HCT116 (cell line): ENCODE data around the gene SAMD13. TPM values are rescaled to one million over a fixed set of nuclear protein-coding genes. Genes with fewer than 3 reads are reported as not detected.

Source experiments
- ATAC-seq: fragments of 200-7000 bp; cut with Tn5 transposase; 2 replicates; pipeline ENCODE4 v1.9.1; 2020; ENCODE audit warnings: mild to moderate bottlenecking, moderate library complexity
- BruUV-seq: library from RNA; stranded (reverse); fragments of 400-500 nt; replicated peaks from 2 replicates; lab custom pipeline; 2021; lab: Mats Ljungman, UMichigan
- CTCF ChIA-PET: fragments of 300-600 bp; sonication (Branson Sonifier 250); formaldehyde crosslinking; loops from one replicate; lab custom pipeline; 2021; ENCODE audit warnings: antibody characterized with exemption; lab: Charles Lee
- POLR2A ChIA-PET: fragments of 300-600, 350-600 bp; sonication (Branson Sonifier 250); formaldehyde crosslinking; loops from one replicate; lab custom pipeline; 2021; ENCODE audit warnings: antibody characterized with exemption; lab: Charles Lee
- RAD21 ChIA-PET, 2 experiments: fragments of 300-600 bp; sonication (Branson Sonifier 250); formaldehyde crosslinking; loops; one replicate each; lab custom pipeline; 2023; ENCODE audit warnings: low total read pairs in 2 of 2; ENCODE audit not compliant: uncharacterized antibody in 2 of 2, unreplicated experiment in 2 of 2, low non-redundant PET in 1 of 2; lab: Charles Lee
- DNase-seq: peaks from one replicate; pipeline ENCODE4 v3.0.0-alpha.2; 2010; ENCODE audit warnings: low read depth, low spot score
- H2AFZ ChIP-seq: fragments of 200-600 bp; shearing (Covaris generic), sonication (generic); 2 replicates; pipeline ENCODE4 v1.6.1; 2017; ENCODE audit warnings: low read depth, mixed run types, mixed read lengths, antibody characterized with exemption, low read length; ENCODE audit not compliant: poor library complexity, severe bottlenecking
- H3K27ac ChIP-seq: 2 replicates; pipeline ENCODE4 v1.5.1; 2012; ENCODE audit warnings: low read depth, low read length
- H3K27me3 ChIP-seq: fragments of 200-600 bp; sonication (generic); 2 replicates; pipeline ENCODE4 v1.6.1; 2016; ENCODE audit warnings: mixed run types, low read length, mixed read lengths; ENCODE audit not compliant: insufficient read depth
- H3K36me3 ChIP-seq, 2 experiments: fragments of 200-500 bp in 1 of 2; fragments of 200-600 bp in 1 of 2; sonication (Bioruptor generic) in 1 of 2; sonication (generic) in 1 of 2; 2 replicates each; pipeline versions ENCODE4 v1.5.1 to v1.6.1; 2014 to 2016; ENCODE audit warnings: low read length in 2 of 2, inconsistent platforms in 1 of 2, mixed read lengths in 1 of 2, mixed run types in 1 of 2; ENCODE audit not compliant: insufficient read depth in 2 of 2, control insufficient read depth in 1 of 2
- H3K4me1 ChIP-seq, 2 experiments: fragments of 200-600 bp in 1 of 2; sonication (generic) in 1 of 2; 2 replicates each; pipeline versions ENCODE4 v1.5.1 to v1.6.1; 2012 to 2017; ENCODE audit warnings: low read length in 2 of 2, inconsistent platforms in 1 of 2, mild to moderate bottlenecking in 1 of 2, mixed read lengths in 1 of 2, mixed run types in 1 of 2, moderate library complexity in 1 of 2; ENCODE audit not compliant: insufficient read depth in 2 of 2, control insufficient read depth in 1 of 2
- H3K4me2 ChIP-seq: fragments of 200-600 bp; sonication (generic); 2 replicates; pipeline ENCODE4 v1.6.1; 2017; ENCODE audit warnings: mixed run types, low read length, mixed read lengths
- H3K4me3 ChIP-seq, 2 experiments: fragments of 200-600 bp in 1 of 2; sonication (generic) in 1 of 2; replicated peaks in 1 of 2; 2 replicates each; pipeline ENCODE4 v1.5.1; 2011 to 2016; ENCODE audit warnings: low read length in 2 of 2, control low read depth in 1 of 2, low read depth in 1 of 2, mild to moderate bottlenecking in 1 of 2, mixed read lengths in 1 of 2, mixed run types in 1 of 2
- H3K79me2 ChIP-seq: fragments of 200-600 bp; sonication (generic); 2 replicates; pipeline ENCODE4 v1.6.1; 2017; ENCODE audit warnings: mild to moderate bottlenecking, mixed run types, low read length, moderate library complexity, mixed read lengths; ENCODE audit not compliant: insufficient read depth
- H3K9ac ChIP-seq: fragments of 200-600 bp; sonication (generic); 2 replicates; pipeline ENCODE4 v1.6.1; 2016; ENCODE audit warnings: low read length, mixed read lengths
- H3K9me2 ChIP-seq: fragments of 200-600 bp; sonication (generic), shearing (Covaris generic); 2 replicates; pipeline ENCODE4 v1.6.1; 2017; ENCODE audit warnings: mixed run types, mild to moderate bottlenecking, moderate library complexity; ENCODE audit not compliant: insufficient read depth
- H3K9me3 ChIP-seq, 2 experiments: fragments of 200-500 bp in 1 of 2; fragments of 200-600 bp in 1 of 2; sonication (Bioruptor generic) in 1 of 2; sonication (generic) in 1 of 2; 2 replicates each; pipeline ENCODE4 v1.6.1; 2014 to 2017; ENCODE audit warnings: low read length in 2 of 2, mixed read lengths in 2 of 2, inconsistent platforms in 1 of 2, low read depth in 1 of 2, mild to moderate bottlenecking in 1 of 2, mixed run types in 1 of 2, moderate library complexity in 1 of 2; ENCODE audit not compliant: control insufficient read depth in 1 of 2, insufficient read depth in 1 of 2
- H4K20me1 ChIP-seq: fragments of 200-600 bp; sonication (generic), shearing (Covaris generic); 2 replicates; pipeline ENCODE4 v1.6.1; 2017; ENCODE audit warnings: mixed run types, mild to moderate bottlenecking, moderate library complexity; ENCODE audit not compliant: insufficient read depth
- CBX3 ChIP-seq: IDR thresholded peaks from 2 replicates; pipeline ENCODE4 v1.6.1; 2012; ENCODE audit warnings: low read depth
- CEBPB ChIP-seq: IDR thresholded peaks from 2 replicates; pipeline ENCODE4 v1.6.1; 2012; ENCODE audit warnings: low read depth
- CTCF ChIP-seq, 3 experiments: fragments of 200-600 bp in 1 of 3; sonication (generic) in 1 of 3; IDR thresholded peaks in 2 of 3; conservative IDR thresholded peaks in 1 of 3; 2 replicates each; pipeline ENCODE4 v1.5.1; 2012 to 2017; ENCODE audit warnings: low read depth in 2 of 3, low read length in 2 of 3, antibody characterized with exemption in 1 of 3, borderline replicate concordance in 1 of 3, control low read depth in 1 of 3, mild to moderate bottlenecking in 1 of 3, mixed read lengths in 1 of 3, mixed run types in 1 of 3, moderate library complexity in 1 of 3; ENCODE audit not compliant: insufficient read depth in 1 of 3
- ELF1 ChIP-seq: IDR thresholded peaks from 2 replicates; pipeline ENCODE4 v1.6.1; 2012; ENCODE audit warnings: low read depth, borderline replicate concordance
- EZH2phosphoT487 ChIP-seq: fragments of 200-600 bp; IDR thresholded peaks from 2 replicates; pipeline ENCODE4 v1.6.1; 2018; ENCODE audit warnings: antibody characterized with exemption, borderline replicate concordance
- JUND ChIP-seq: IDR thresholded peaks from 2 replicates; pipeline ENCODE4 v1.6.1; 2012
- MAX ChIP-seq: IDR thresholded peaks from 2 replicates; pipeline ENCODE4 v1.6.1; 2012
- RAD21 ChIP-seq: IDR thresholded peaks from 2 replicates; pipeline ENCODE4 v1.6.1; 2012; ENCODE audit warnings: low read depth, mild to moderate bottlenecking
- SP1 ChIP-seq: IDR thresholded peaks from 2 replicates; pipeline ENCODE4 v1.6.1; 2012; ENCODE audit warnings: low read depth
- SRF ChIP-seq: IDR thresholded peaks from 2 replicates; pipeline ENCODE4 v1.6.1; 2012; ENCODE audit warnings: low read depth
- TCF7L2 ChIP-seq: IDR thresholded peaks from 2 replicates; pipeline ENCODE4 v1.7.0; 2011; ENCODE audit warnings: borderline replicate concordance, inconsistent platforms; ENCODE audit not compliant: insufficient read depth, insufficient read length; ENCODE audit errors: extremely low read depth
- ZBTB33 ChIP-seq: IDR thresholded peaks from 2 replicates; pipeline ENCODE4 v1.6.1; 2011; ENCODE audit warnings: mild to moderate bottlenecking, low read length, moderate library complexity; ENCODE audit not compliant: insufficient replicate concordance; ENCODE audit errors: extremely low read depth
- intact Hi-C: fragments of 100-400 bp; cut with micrococcal nuclease; formaldehyde crosslinking; loops from 2 replicates; pipeline ENCODE4 v1.10.0; 2022
- total RNA-seq: library from RNA; stranded (reverse); gene quantifications from one replicate; pipeline ENCODE4 v1.2.1, GENCODE V29; 2021; ENCODE audit not compliant: unreplicated experiment

The SAMD13 gene
- total RNA-seq, 1 experiment from 2014 or later = 14.9 TPM

- Histone ChIP-seq H2AFZ (no peak overlapping the region), H3K4me2 (no peak overlapping the region), H3K4me3 (no peak overlapping the region), H3K9me3 (no peaks in the 10 kb centered on the region), H3K79me2 (no peaks in the 10 kb centered on the region), H3K9me2 (no peaks in the 10 kb centered on the region; the same call in 1 of the 2 replicates)
- ChIA-PET RAD21 (no interaction called here), CTCF (no interaction called here)
- intact Hi-C loops = loop anchor here (5.0 kb wide), 3 partner anchors 87 to 257 kb away; no protein-coding TSS in a partner anchor
- TF ChIP-seq SP1 (no peak), EZH2phosphoT487 (no peak)
- TF ChIP-seq, all 23 proteins: peak for 0
- Histone ChIP-seq H4K20me1 (no peaks in the 10 kb centered on the region), H3K36me3 (no peaks in the 10 kb centered on the region), H3K27ac (peak overlapping the region; percentile 97), H3K27me3 (no peaks in the 10 kb centered on the region), H3K9ac (no peak overlapping the region), H3K4me1 (peaks cover 52 to 53% of the 10 kb centered on the region in 2 experiments)
- POLR2A ChIA-PET = interaction anchor here (1.4 kb wide), 1 partner anchor 74 kb away, joined by 3 read pairs; no protein-coding TSS in a partner anchor
- DNase-seq (no peak), ATAC-seq (no peak)
- no TSS peak for BruUV-seq
Observed at GRCh38 chr1:84345220-84345619, 43.7 kb downstream of the SAMD13 start.

- RAD21 ChIA-PET = interaction anchor here in 1 of 2 experiments (1.2 kb wide), 1 partner anchor 45 kb away, joined by 3 read pairs; the partner anchor contains the start of gene SAMD13
- no peaks in the 10 kb centered on the region for H3K27me3 ChIP-seq
- POLR2A ChIA-PET = interaction anchor here (0.8 to 2.2 kb wide), 9 partner anchors 8 to 203 kb away, joined by 3 to 9 read pairs (median 4); partner anchors contain the start of gene PRKACB
- H4K20me1 ChIP-seq = no peaks in the 10 kb centered on the region
- intact Hi-C loops = loop anchor here (5.0 kb wide), 3 partner anchors 85 to 255 kb away; no protein-coding TSS in a partner anchor
- CTCF ChIA-PET = no interaction called here
- H3K9ac ChIP-seq = peak overlapping the region; percentile 53
- H3K4me3 ChIP-seq = peak overlapping the region; percentile 24 to 48
- H3K4me2 ChIP-seq = peak overlapping the region; percentile 77
- no peaks in the 10 kb centered on the region for H3K36me3 ChIP-seq
- H3K9me2 ChIP-seq = no peaks in the 10 kb centered on the region; the same call in 1 of the 2 replicates
- BruUV-seq = no TSS peak
- H2AFZ ChIP-seq = no peak overlapping the region
- no peak for DNase-seq
- no peaks in the 10 kb centered on the region for H3K79me2 ChIP-seq
- H3K27ac ChIP-seq = peak overlapping the region; percentile 97
- ATAC-seq = peak; percentile 21
- TF ChIP-seq EZH2phosphoT487 = no peak
- TF ChIP-seq MAX = no peak
- TF ChIP-seq JUND = no peak
- TF ChIP-seq SP1 = no peak
- TF ChIP-seq SRF = no peak
- TF ChIP-seq ELF1 = no peak
- TF ChIP-seq TCF7L2 = no peak
- TF ChIP-seq RAD21 = no peak
- no peak for TF ChIP-seq ZBTB33
- no peak for TF ChIP-seq CBX3
- TF ChIP-seq CTCF (IDR thresholded peaks at IDR 0.05 in 2 of 3, conservative IDR thresholded peaks at IDR 0.05 in 1 of 3; ENCODE audit: borderline replicate concordance in 1 of 3, insufficient read depth in 1 of 3, low read depth in 2 of 3, low read length in 2 of 3) = no peak
- no peak for TF ChIP-seq CEBPB
- H3K4me1 ChIP-seq = peaks cover 72 to 75% of the 10 kb centered on the region in 2 experiments
- no peaks in the 10 kb centered on the region for H3K9me3 ChIP-seq
Observed at GRCh38 chr1:84347271-84347931, 45.9 kb downstream of the SAMD13 start.
